ENCODE data around the gene GPATCH4. TPM values are rescaled to one million over a fixed set of nuclear protein-coding genes. Genes with fewer than 3 reads are reported as not detected.

The GPATCH4 gene
- total and polyA plus RNA-seq, 4 donors: 7.6 to 23.6 (median 16.3) TPM

DNA sequence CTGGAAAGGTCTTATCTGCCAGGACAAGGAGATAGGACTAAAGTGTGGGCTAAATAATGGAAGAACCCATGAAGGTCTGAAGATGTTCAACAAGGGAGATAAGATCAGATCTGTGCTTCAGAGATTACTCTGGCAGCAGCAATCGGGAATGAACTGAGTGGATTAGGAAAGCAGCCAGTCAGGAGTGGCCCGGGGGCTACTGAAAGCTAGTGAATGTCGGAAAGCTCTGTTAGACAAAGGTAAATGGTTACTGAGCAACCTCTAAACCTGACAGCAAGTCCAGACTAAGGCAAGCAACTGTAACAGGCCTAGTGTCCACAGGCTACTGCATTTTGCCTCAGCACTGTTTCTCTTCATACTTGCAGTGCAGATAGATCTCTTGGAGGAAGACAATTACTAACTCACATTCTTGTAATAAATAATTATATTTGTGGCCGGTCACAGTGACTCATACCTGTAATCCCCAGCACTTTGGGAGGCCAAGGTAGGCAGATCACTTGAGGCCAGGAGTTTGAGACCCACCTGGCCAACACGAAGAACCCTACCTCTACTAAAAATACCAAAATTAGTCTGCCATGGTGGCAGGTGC lies 41.4 kb downstream of the GPATCH4 start (continued):
- TF ChIP-seq, protein P1, sequence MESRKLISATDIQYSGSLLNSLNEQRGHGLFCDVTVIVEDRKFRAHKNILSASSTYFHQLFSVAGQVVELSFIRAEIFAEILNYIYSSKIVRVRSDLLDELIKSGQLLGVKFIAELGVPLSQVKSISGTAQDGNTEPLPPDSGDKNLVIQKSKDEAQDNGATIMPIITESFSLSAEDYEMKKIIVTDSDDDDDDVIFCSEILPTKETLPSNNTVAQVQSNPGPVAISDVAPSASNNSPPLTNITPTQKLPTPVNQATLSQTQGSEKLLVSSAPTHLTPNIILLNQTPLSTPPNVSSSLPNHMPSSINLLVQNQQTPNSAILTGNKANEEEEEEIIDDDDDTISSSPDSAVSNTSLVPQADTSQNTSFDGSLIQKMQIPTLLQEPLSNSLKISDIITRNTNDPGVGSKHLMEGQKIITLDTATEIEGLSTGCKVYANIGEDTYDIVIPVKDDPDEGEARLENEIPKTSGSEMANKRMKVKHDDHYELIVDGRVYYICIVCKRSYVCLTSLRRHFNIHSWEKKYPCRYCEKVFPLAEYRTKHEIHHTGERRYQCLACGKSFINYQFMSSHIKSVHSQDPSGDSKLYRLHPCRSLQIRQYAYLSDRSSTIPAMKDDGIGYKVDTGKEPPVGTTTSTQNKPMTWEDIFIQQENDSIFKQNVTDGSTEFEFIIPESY (IDR thresholded peaks at IDR 0.05): no peak
- TF ChIP-seq HNF4G (IDR thresholded peaks at IDR 0.05): no peak
- no peak for TF ChIP-seq YY1 (IDR thresholded peaks at IDR 0.05)

DNA sequence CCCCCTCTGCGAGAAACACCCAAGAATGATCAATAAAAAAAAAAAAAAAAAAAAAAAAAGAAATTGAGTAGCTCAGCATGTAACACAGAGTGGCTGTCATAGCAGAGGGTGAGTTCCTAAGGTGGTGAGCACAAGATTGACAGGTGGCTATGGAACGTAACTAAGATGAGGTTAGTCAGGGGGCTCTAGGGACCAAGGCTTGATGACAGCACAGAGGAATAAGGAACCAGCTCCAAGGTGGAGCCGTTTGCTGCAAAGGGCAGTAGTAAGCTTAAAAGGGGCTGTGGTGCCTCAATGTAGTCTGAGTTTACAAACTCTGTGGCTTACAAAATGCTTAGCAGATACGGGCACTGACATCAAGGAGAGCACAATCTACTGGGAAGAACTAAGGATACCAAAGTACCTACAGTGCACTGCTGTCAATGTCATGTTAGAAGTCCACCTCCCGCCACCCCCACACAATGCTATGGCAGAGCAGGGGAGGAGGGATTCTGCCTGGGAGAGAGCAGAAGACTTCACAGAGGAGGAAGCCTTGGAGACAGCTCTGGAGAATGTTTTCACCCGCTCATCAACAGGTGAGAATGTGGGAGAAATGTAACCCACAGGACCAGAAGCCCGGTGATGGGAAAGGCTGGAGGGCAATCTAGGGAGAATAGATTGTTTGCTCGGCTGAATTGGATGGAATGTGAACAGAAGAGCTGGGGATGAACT lies 42.0 kb downstream of the GPATCH4 start:
- Histone ChIP-seq H3K4me3 (ENCODE audit: low read depth in 1 of 3, low read length in 3 of 3) (no peak overlapping the region), H3K27ac (ENCODE audit: low read depth in 1 of 2, low read length in 2 of 2) (no peak overlapping the region), H3K4me1 (ENCODE audit: control insufficient read depth in 4 of 4, insufficient read depth in 4 of 4, low read length in 3 of 4) (no peaks in the 10 kb centered on the region), H3K9me3 (ENCODE audit: control insufficient read depth in 4 of 4, low read length in 3 of 4) (no peaks in the 10 kb centered on the region), H3K9ac (ENCODE audit: low read depth in 1 of 2, low read length in 2 of 2) (no peak overlapping the region), H3K36me3 (ENCODE audit: control insufficient read depth in 4 of 4, insufficient read depth in 3 of 4, low read depth in 1 of 4, low read length in 3 of 4) (no peaks in the 10 kb centered on the region), H3K27me3 (ENCODE audit: control insufficient read depth in 4 of 4, insufficient read depth in 4 of 4, low read length in 3 of 4) (no peaks in the 10 kb centered on the region)
- 86% methylated on average over 7 of the region's 8 CpGs for WGBS
- TF ChIP-seq JUND (IDR thresholded peaks at IDR 0.05): no peak
- DNase-seq (ENCODE audit: low spot score): no peak

DNA sequence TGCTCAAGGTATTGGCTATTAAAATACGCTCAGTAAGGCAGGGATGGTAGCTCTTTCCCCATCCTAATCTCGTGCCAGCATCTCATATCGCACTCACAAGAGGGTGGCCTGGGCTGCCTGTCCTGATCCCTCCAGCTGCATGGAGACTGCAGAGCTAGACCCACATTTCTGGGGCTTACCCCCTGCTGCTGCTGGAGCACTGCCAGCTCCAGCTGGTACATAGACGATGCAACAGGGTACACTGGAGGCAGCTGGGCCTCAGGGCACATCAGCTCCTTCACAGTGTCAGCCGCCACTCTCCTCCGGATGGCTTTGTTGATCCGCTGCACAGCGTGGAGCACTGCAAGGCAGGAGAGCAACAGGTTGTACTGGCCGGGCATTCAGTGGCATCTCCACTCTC lies 44.9 kb downstream of the GPATCH4 start:
- Histone ChIP-seq H3K36me3 (ENCODE audit: control insufficient read depth in 4 of 4, insufficient read depth in 3 of 4, low read depth in 1 of 4, low read length in 3 of 4) (no peaks in the 10 kb centered on the region), H3K27ac (ENCODE audit: low read depth in 1 of 2, low read length in 2 of 2) (no peak overlapping the region), H3K4me1 (ENCODE audit: control insufficient read depth in 4 of 4, insufficient read depth in 4 of 4, low read length in 3 of 4) (no peaks in the 10 kb centered on the region), H3K9ac (ENCODE audit: low read depth in 1 of 2, low read length in 2 of 2) (no peak overlapping the region), H3K27me3 (ENCODE audit: control insufficient read depth in 4 of 4, insufficient read depth in 4 of 4, low read length in 3 of 4) (no peaks in the 10 kb centered on the region), H3K9me3 (ENCODE audit: control insufficient read depth in 4 of 4, low read length in 3 of 4) (no peaks in the 10 kb centered on the region), H3K4me3 (ENCODE audit: low read depth in 1 of 3, low read length in 3 of 3) (no peak overlapping the region)
- WGBS: 86% methylated on average over 9 of the region's 9 CpGs
- TF ChIP-seq, protein P2, sequence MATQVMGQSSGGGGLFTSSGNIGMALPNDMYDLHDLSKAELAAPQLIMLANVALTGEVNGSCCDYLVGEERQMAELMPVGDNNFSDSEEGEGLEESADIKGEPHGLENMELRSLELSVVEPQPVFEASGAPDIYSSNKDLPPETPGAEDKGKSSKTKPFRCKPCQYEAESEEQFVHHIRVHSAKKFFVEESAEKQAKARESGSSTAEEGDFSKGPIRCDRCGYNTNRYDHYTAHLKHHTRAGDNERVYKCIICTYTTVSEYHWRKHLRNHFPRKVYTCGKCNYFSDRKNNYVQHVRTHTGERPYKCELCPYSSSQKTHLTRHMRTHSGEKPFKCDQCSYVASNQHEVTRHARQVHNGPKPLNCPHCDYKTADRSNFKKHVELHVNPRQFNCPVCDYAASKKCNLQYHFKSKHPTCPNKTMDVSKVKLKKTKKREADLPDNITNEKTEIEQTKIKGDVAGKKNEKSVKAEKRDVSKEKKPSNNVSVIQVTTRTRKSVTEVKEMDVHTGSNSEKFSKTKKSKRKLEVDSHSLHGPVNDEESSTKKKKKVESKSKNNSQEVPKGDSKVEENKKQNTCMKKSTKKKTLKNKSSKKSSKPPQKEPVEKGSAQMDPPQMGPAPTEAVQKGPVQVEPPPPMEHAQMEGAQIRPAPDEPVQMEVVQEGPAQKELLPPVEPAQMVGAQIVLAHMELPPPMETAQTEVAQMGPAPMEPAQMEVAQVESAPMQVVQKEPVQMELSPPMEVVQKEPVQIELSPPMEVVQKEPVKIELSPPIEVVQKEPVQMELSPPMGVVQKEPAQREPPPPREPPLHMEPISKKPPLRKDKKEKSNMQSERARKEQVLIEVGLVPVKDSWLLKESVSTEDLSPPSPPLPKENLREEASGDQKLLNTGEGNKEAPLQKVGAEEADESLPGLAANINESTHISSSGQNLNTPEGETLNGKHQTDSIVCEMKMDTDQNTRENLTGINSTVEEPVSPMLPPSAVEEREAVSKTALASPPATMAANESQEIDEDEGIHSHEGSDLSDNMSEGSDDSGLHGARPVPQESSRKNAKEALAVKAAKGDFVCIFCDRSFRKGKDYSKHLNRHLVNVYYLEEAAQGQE (IDR thresholded peaks at IDR 0.05): no peak
- TF ChIP-seq, protein P3, sequence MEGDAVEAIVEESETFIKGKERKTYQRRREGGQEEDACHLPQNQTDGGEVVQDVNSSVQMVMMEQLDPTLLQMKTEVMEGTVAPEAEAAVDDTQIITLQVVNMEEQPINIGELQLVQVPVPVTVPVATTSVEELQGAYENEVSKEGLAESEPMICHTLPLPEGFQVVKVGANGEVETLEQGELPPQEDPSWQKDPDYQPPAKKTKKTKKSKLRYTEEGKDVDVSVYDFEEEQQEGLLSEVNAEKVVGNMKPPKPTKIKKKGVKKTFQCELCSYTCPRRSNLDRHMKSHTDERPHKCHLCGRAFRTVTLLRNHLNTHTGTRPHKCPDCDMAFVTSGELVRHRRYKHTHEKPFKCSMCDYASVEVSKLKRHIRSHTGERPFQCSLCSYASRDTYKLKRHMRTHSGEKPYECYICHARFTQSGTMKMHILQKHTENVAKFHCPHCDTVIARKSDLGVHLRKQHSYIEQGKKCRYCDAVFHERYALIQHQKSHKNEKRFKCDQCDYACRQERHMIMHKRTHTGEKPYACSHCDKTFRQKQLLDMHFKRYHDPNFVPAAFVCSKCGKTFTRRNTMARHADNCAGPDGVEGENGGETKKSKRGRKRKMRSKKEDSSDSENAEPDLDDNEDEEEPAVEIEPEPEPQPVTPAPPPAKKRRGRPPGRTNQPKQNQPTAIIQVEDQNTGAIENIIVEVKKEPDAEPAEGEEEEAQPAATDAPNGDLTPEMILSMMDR (IDR thresholded peaks at IDR 0.05; ENCODE audit: low read depth, low read length, missing input control): no peak
- TF ChIP-seq, protein P1 (IDR thresholded peaks at IDR 0.05): no peak
- DNase-seq (ENCODE audit: low spot score): no peak

Measured in liver (tissue), 9 donors.